Lower leg skin (tissue), 4 donors: ENCODE data around the gene AKAP9. TPM values are rescaled to one million over a fixed set of nuclear protein-coding genes. Genes with fewer than 3 reads are reported as not detected.
"Not testable (repeated sequence)": the region's sequence is repeated elsewhere in the genome, so short reads cannot be mapped to it uniquely, and the experiment has no call there.

ENCODE experiments used
- DNase-seq, 2 donors: peaks; one replicate each; pipeline ENCODE4 v3.0.0-alpha.2; 2019; ENCODE audit warnings: low spot score in 2 of 2
- H3K4me3 ChIP-seq: fragments of 200-600 bp; sonication (generic); 2 replicates; pipeline ENCODE4 v1.5.1; 2017; ENCODE audit warnings: mild to moderate bottlenecking, low read depth; ENCODE audit not compliant: poor library complexity, severe bottlenecking
- POLR2A ChIP-seq, 2 donors: fragments of 450-650 bp; IDR thresholded peaks; one replicate each; pipeline ENCODE4 v1.6.1; 2016 to 2017; ENCODE audit warnings: antibody characterized with exemption in 2 of 2, mild to moderate bottlenecking in 1 of 2, moderate library complexity in 1 of 2
- WGBS, 2 donors: methylation state at CpG; one replicate each; pipeline ENCODE4 v1.1.5; 2018; 5-methylcytosine and 5-hydroxymethylcytosine counted together
- intact Hi-C: fragments of 100-400 bp; cut with DNase I; formaldehyde crosslinking; loops from one replicate; pipeline ENCODE4 v1.15.0; 2023; ENCODE audit warnings: low total_unique reads
- total RNA-seq, 4 donors: library from RNA; depleted of rRNA; stranded (reverse); fragments of >200 nt; gene quantifications; one replicate each; pipeline ENCODE4 v1.1.0, GENCODE V29; 2016
- TF ChIP-seq, protein P1 (sequence below), 3 donors: fragments of 450-650 bp; IDR thresholded peaks; one replicate each; pipeline ENCODE4 v1.5.1; 2016; ENCODE audit warnings: antibody characterized with exemption in 3 of 3, mild to moderate bottlenecking in 3 of 3, moderate library complexity in 2 of 3

Gene AKAP9
- total RNA-seq, 4 donors from 2014 or later = 52.9 to 74.8 (median 64.4) TPM

DNA sequence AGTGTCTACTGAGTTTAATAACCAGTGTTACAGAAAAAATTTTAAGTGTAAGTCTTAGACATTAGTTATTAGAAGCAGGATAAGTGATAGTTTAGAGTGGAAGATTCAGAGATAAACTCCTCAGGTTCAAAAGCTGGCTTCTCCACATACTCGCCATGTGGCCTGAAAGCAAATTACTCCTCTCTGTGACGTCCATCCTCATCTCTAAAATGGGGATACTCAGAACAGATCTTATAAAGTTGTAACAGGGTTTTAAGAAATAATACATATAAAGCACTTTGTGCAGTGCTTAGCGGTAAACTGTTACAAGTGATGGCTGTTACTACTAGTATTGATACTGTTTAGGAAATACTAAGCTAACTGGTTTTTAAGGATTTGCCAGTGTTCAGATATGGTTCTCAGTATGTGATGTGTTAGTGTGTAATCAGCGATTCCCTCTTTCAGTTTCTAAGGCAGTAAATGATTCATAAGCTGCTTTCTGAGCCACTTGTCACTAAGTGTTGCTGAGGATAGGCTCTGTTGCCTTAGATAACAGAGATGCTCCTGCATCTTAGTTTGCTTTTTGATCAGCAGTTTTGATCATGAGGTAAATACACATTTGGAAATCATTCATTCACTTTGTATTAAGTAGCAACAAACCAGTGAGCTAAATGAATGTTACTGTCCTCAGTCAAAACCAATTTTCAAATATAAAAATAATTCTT lies 134.9 kb downstream of the AKAP9 start:
- DNase-seq = no peak
- 89 to 90% methylated on average over 4 of the region's 4 CpGs for WGBS, 2 donors
- TF ChIP-seq POLR2A (IDR thresholded peaks at IDR 0.05) = no peak
- TF ChIP-seq, protein P1, sequence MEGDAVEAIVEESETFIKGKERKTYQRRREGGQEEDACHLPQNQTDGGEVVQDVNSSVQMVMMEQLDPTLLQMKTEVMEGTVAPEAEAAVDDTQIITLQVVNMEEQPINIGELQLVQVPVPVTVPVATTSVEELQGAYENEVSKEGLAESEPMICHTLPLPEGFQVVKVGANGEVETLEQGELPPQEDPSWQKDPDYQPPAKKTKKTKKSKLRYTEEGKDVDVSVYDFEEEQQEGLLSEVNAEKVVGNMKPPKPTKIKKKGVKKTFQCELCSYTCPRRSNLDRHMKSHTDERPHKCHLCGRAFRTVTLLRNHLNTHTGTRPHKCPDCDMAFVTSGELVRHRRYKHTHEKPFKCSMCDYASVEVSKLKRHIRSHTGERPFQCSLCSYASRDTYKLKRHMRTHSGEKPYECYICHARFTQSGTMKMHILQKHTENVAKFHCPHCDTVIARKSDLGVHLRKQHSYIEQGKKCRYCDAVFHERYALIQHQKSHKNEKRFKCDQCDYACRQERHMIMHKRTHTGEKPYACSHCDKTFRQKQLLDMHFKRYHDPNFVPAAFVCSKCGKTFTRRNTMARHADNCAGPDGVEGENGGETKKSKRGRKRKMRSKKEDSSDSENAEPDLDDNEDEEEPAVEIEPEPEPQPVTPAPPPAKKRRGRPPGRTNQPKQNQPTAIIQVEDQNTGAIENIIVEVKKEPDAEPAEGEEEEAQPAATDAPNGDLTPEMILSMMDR (IDR thresholded peaks at IDR 0.05) = no peak
- intact Hi-C loops = no loop called here
- H3K4me3 ChIP-seq = no peak overlapping the region

DNA sequence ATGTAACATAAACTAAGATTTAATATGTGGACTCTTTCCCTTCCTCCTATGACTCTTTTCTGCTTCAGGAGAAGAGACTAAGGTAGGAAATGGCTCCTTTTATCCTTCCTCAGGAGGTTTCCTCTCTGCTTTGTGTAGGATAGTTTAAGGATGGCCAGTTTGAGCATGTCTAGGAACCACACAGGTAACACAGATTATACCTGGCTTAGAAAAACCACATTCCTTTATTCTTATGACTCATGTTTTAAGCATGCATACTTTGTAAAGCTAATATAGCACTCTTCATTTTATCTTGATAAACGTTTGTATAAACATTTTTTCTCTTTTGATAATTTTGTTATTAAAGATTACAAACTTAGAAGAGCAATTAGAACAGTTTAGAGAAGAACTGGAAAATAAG lies 135.8 kb downstream of the AKAP9 start:
- no peak overlapping the region for H3K4me3 ChIP-seq
- TF ChIP-seq, protein P1 (IDR thresholded peaks at IDR 0.05) = no peak
- no peak for TF ChIP-seq POLR2A (IDR thresholded peaks at IDR 0.05)
- 27 to 40% methylated on average over 1 of the region's 1 CpG for WGBS, 2 donors
- DNase-seq = no peak
- intact Hi-C loops = no loop called here

DNA sequence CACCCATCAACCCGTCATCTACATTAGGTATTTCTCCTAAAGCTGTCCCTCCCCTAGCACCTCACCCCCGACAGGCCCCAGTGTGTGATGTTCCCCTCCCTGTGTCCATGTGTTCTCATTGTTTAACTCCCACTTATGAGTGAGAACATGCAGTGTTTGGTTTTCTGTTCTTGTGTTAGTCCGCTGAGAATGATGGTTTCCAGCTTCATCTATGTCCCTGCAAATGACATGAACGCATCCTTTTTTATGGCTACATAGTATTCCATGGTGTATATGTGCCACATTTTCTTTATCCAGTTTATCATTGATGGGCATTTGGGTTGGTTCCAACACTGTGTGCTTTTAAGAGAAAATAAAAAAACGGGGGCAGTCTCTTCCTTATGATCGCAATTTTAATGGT lies 143.3 kb downstream of the AKAP9 start:
- H3K4me3 ChIP-seq, DNase-seq, intact Hi-C loops: not testable (repeated sequence)
- 98% methylated on average over 6 of the region's 6 CpGs for WGBS, 2 donors

DNA sequence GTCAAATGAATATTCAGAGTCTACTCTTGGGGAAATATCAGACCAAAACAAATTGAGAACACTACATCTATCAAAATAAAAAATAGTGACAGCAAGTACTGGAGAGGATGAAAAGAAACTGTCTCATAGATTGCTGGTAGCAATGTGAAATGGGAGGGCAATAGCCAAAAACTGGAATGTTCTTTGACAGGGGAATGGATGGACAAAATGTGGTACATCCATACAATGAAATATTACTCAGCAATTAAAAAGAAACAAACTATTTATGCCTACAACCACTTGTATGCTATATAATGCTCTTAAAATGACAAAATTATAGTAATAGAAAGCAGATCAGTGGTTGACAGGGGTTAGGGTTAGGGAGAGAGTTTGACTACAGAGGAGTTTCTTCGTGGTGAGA lies 147.6 kb downstream of the AKAP9 start:
- WGBS, 2 donors = 90 to 94% methylated on average over 1 of the region's 1 CpG
- no peak for TF ChIP-seq POLR2A (IDR thresholded peaks at IDR 0.05)
- TF ChIP-seq, protein P1 (IDR thresholded peaks at IDR 0.05) = no peak

DNA sequence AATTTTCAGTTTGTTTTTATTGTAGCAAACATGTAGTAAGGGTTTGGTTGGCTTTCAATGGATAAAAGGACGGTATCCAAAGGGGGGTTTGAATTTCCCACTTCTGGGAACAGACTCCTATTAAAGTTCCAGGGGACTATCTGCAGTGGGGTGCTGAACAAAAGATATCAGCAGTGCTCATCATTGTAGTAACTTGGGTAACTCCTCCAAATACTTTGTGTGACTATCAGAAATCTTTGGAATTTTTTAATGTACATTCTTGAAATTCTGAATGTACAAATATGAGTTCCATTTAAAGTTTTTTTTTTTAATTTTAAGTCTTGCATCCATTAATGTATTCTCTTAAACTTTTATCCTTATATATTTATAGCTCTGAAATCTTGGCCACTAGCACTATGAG lies 151.5 kb downstream of the AKAP9 start:
- WGBS, 2 donors = 88 to 92% methylated on average over 1 of the region's 1 CpG

More for the DNA sequence above, 147.6 kb downstream of the AKAP9 start:
- intact Hi-C loops = no loop called here
- no peak for DNase-seq
- no peak overlapping the region for H3K4me3 ChIP-seq

DNA sequence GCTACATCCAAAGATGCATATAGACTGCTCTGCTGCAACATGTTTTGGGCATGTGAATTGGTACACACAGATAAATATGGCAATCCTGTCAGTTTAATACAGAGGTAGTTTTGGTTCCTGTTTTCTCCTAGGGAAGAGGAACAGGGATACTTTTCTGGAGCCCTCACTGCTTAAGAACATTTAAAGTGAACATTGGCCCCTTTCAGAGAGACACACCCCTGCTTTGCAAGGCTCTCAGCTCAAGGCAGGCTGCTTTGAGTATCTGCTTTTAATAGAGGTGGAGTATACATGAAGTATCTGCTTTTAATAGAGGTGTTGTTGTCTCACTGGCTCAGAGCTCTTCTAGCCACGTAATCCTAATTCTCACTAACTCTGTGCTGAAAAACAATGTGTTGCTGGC lies 154.7 kb downstream of the AKAP9 start:
- no peak overlapping the region for H3K4me3 ChIP-seq
- intact Hi-C loops = no loop called here
- 88 to 96% methylated on average over 1 of the region's 1 CpG for WGBS, 2 donors
- TF ChIP-seq, protein P1 (IDR thresholded peaks at IDR 0.05) = no peak
- no peak for TF ChIP-seq POLR2A (IDR thresholded peaks at IDR 0.05)
- no peak for DNase-seq

More for the DNA sequence above, 151.5 kb downstream of the AKAP9 start:
- no peak for DNase-seq
- intact Hi-C loops = no loop called here
- TF ChIP-seq, protein P1 (IDR thresholded peaks at IDR 0.05) = no peak
- no peak for TF ChIP-seq POLR2A (IDR thresholded peaks at IDR 0.05)
- H3K4me3 ChIP-seq = no peak overlapping the region
